H9 (cell line): ENCODE data around the gene SLC35B1. TPM values are rescaled to one million over a fixed set of nuclear protein-coding genes. Genes with fewer than 3 reads are reported as not detected.

Source experiments
- DNase-seq: peaks from one replicate; pipeline ENCODE4 v3.0.0-alpha.2; 2017
- H2AFZ ChIP-seq: one replicate; pipeline ENCODE4 v1.6.1; 2013; ENCODE audit warnings: mild to moderate bottlenecking, low read length, control low read depth, moderate library complexity
- H2AK5ac ChIP-seq: 2 replicates; pipeline ENCODE4 v1.6.1; 2013; ENCODE audit warnings: low read length, control low read depth, mixed read lengths; ENCODE audit not compliant: insufficient read length
- H2BK120ac ChIP-seq: one replicate; pipeline ENCODE4 v1.6.1; 2013; ENCODE audit warnings: low read depth, mild to moderate bottlenecking, low read length, control low read depth, inconsistent platforms; ENCODE audit not compliant: poor library complexity, severe bottlenecking
- H2BK12ac ChIP-seq: 2 replicates; pipeline ENCODE4 v1.6.1; 2013; ENCODE audit warnings: low read length, control low read depth, mixed read lengths, low read depth; ENCODE audit not compliant: insufficient read length
- H2BK15ac ChIP-seq: 2 replicates; pipeline ENCODE4 v1.6.1; 2013; ENCODE audit warnings: low read depth, low read length, control low read depth
- H2BK20ac ChIP-seq: one replicate; pipeline ENCODE4 v1.6.1; 2013; ENCODE audit warnings: low read depth, mild to moderate bottlenecking, low read length, control low read depth, inconsistent platforms; ENCODE audit not compliant: poor library complexity, severe bottlenecking
- H2BK5ac ChIP-seq: 2 replicates; pipeline ENCODE4 v1.6.1; 2013; ENCODE audit warnings: low read length, control low read depth, mixed read lengths; ENCODE audit not compliant: insufficient read length
- H3K14ac ChIP-seq: 2 replicates; pipeline ENCODE4 v1.6.1; 2013; ENCODE audit warnings: low read length, control low read depth; ENCODE audit not compliant: insufficient read depth
- H3K18ac ChIP-seq: 2 replicates; pipeline ENCODE4 v1.6.1; 2013; ENCODE audit warnings: low read depth, mild to moderate bottlenecking, mixed read lengths, low read length, control low read depth; ENCODE audit not compliant: insufficient read length
- H3K23ac ChIP-seq: 2 replicates; pipeline ENCODE4 v1.6.1; 2013; ENCODE audit warnings: low read length, control low read depth, mixed read lengths, low read depth; ENCODE audit not compliant: insufficient read length
- H3K23me2 ChIP-seq: 2 replicates; pipeline ENCODE4 v1.6.1; 2013; ENCODE audit warnings: low read depth, mild to moderate bottlenecking, mixed read lengths, low read length, control low read depth; ENCODE audit not compliant: insufficient read length, poor library complexity, severe bottlenecking
- H3K27ac ChIP-seq: 2 replicates; pipeline ENCODE4 v1.5.1; 2013; ENCODE audit warnings: low read length, control low read depth, mixed read lengths, low read depth; ENCODE audit not compliant: insufficient read length
- H3K27me3 ChIP-seq: 2 replicates; pipeline ENCODE4 v1.6.1; 2013; ENCODE audit warnings: low read length, control low read depth, inconsistent platforms; ENCODE audit not compliant: insufficient read depth
- H3K4ac ChIP-seq: 2 replicates; pipeline ENCODE4 v1.6.1; 2013; ENCODE audit warnings: low read depth, mild to moderate bottlenecking, control low read depth, inconsistent platforms, low read length, moderate library complexity
- H3K4me1 ChIP-seq: 2 replicates; pipeline ENCODE4 v1.6.1; 2013; ENCODE audit warnings: low read length, control low read depth, inconsistent platforms; ENCODE audit not compliant: insufficient read depth
- H3K4me2 ChIP-seq: 2 replicates; pipeline ENCODE4 v1.6.1; 2013; ENCODE audit warnings: low read length, control low read depth, mixed read lengths; ENCODE audit not compliant: insufficient read length, insufficient read depth
- H3K56ac ChIP-seq: 2 replicates; pipeline ENCODE4 v1.6.1; 2013; ENCODE audit warnings: low read depth, mild to moderate bottlenecking, mixed read lengths, low read length, control low read depth; ENCODE audit not compliant: insufficient read length
- H3K79me1 ChIP-seq: 2 replicates; pipeline ENCODE4 v1.6.1; 2013; ENCODE audit warnings: low read depth, mild to moderate bottlenecking, moderate library complexity, low read length, control low read depth, inconsistent platforms; ENCODE audit not compliant: insufficient read depth, poor library complexity, severe bottlenecking
- H3K79me2 ChIP-seq: 2 replicates; pipeline ENCODE4 v1.6.1; 2013; ENCODE audit warnings: low read length, control low read depth, inconsistent platforms; ENCODE audit not compliant: insufficient read depth
- H3K9ac ChIP-seq: 2 replicates; pipeline ENCODE4 v1.6.1; 2013; ENCODE audit warnings: low read length, control low read depth, mixed read lengths; ENCODE audit not compliant: insufficient read length; ENCODE audit errors: extremely low read depth
- H3K9me3 ChIP-seq: one replicate; pipeline ENCODE4 v1.6.1; 2013; ENCODE audit warnings: low read depth, low read length, inconsistent platforms; ENCODE audit not compliant: control insufficient read depth
- H3T11ph ChIP-seq: one replicate; pipeline ENCODE4 v1.6.1; 2013; ENCODE audit warnings: mild to moderate bottlenecking, low read length, control low read depth, inconsistent platforms
- H4K20me1 ChIP-seq: one replicate; pipeline ENCODE4 v1.6.1; 2013; ENCODE audit not compliant: control insufficient read depth, insufficient read length, insufficient read depth
- H4K5ac ChIP-seq: 2 replicates; pipeline ENCODE4 v1.6.1; 2013; ENCODE audit warnings: low read depth, mild to moderate bottlenecking, mixed read lengths, low read length, control low read depth; ENCODE audit not compliant: insufficient read length
- H4K8ac ChIP-seq: replicated peaks from 2 replicates; pipeline ENCODE4 v1.6.1; 2013; ENCODE audit warnings: low read length, control low read depth, mixed read lengths, low read depth; ENCODE audit not compliant: insufficient read length
- H4K91ac ChIP-seq: 2 replicates; pipeline ENCODE4 v1.6.1; 2013; ENCODE audit warnings: low read depth, mild to moderate bottlenecking, moderate library complexity, mixed read lengths, low read length, control low read depth; ENCODE audit not compliant: insufficient read length
- H3K27ac Mint-ChIP-seq, 3 experiments: 2 replicates in 2 of 3; 3 replicates in 1 of 3; pipeline ENCODE4 v1.8.0; 2020 to 2021; ENCODE audit warnings: mixed read lengths in 3 of 3, mild to moderate bottlenecking in 1 of 3, moderate library complexity in 1 of 3
- H3K27me3 Mint-ChIP-seq: 2 replicates; pipeline ENCODE4 v1.8.0; 2021; ENCODE audit warnings: low read depth, mild to moderate bottlenecking, moderate library complexity, mixed read lengths
- H3K36me3 Mint-ChIP-seq, 3 experiments: 2 replicates in 2 of 3; 3 replicates in 1 of 3; pipeline ENCODE4 v1.8.0; 2020 to 2021; ENCODE audit warnings: low read depth in 3 of 3, mixed read lengths in 3 of 3; ENCODE audit not compliant: insufficient read depth in 1 of 3
- H3K4me1 Mint-ChIP-seq, 2 experiments: 2 replicates each; pipeline ENCODE4 v1.8.0; 2020; ENCODE audit warnings: mixed read lengths in 2 of 2
- H3K4me3 Mint-ChIP-seq, 2 experiments: 2 replicates in 1 of 2; 3 replicates in 1 of 2; pipeline ENCODE4 v1.8.0; 2020 to 2021; ENCODE audit warnings: mild to moderate bottlenecking in 2 of 2, mixed read lengths in 2 of 2, moderate library complexity in 1 of 2
- H3K9me3 Mint-ChIP-seq, 2 experiments: 2 replicates in 1 of 2; 3 replicates in 1 of 2; pipeline ENCODE4 v1.8.0; 2020; ENCODE audit warnings: mild to moderate bottlenecking in 2 of 2, mixed read lengths in 2 of 2, moderate library complexity in 1 of 2
- WGBS: extraction: QIAGEN DNeasy Blood & Tissue Kit; methylation state at CpG from one replicate; pipeline ENCODE4 v1.1.7; 2013; ENCODE audit warnings: missing lambda C conversion rate, low lambda C conversion rate, mixed read lengths; ENCODE audit not compliant: insufficient read length; ENCODE audit errors: extremely low coverage; 5-methylcytosine and 5-hydroxymethylcytosine counted together
- total RNA-seq: library from RNA; stranded (reverse); gene quantifications from 2 replicates; pipeline ENCODE4 v1.2.1, GENCODE V29; 2021
- TF ChIP-seq, protein P1 (sequence below): fragments of 200-600 bp; sonication (generic); conservative IDR thresholded peaks from 3 replicates; pipeline ENCODE4 v1.8.0; 2021; ENCODE audit warnings: antibody characterized with exemption, mild to moderate bottlenecking

SLC35B1 gene
- total RNA-seq, 1 experiment from 2014 or later, result 58.9 TPM

DNA sequence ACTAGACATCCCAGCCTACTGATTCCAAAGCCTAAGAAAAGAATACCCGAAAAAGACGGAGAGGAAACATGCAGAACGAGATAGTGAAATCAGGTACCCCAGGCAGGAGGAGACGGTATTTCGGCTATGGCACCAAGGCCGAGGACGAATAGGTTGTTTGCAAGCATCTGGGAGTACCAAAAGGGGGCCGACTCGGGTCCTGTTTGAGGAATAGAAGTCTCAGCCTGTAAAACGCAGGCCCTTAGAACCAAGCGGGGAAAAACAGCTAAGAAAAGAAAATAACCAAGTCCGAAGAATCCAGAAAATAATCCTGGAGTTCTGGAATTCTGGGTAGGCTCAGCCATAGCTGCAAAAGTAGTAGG is 537 bp downstream of the SLC35B1 start:
- Mint-ChIP-seq H3K4me1 (peaks cover 10 to 14% of the 10 kb centered on the region in 2 experiments), H3K27ac (peak overlapping the region; percentile 99 to 100 (median 100); a peak in 6 of 7 replicates), H3K36me3 (peaks cover 16 to 41% (median 37%) of the 10 kb centered on the region in 3 experiments; a peak in 5 of 7 replicates), H3K9me3 (no peaks in the 10 kb centered on the region), H3K4me3 (peak overlapping the region; percentile 89 to 94), H3K27me3 (no peaks in the 10 kb centered on the region)
- TF ChIP-seq, protein P1, sequence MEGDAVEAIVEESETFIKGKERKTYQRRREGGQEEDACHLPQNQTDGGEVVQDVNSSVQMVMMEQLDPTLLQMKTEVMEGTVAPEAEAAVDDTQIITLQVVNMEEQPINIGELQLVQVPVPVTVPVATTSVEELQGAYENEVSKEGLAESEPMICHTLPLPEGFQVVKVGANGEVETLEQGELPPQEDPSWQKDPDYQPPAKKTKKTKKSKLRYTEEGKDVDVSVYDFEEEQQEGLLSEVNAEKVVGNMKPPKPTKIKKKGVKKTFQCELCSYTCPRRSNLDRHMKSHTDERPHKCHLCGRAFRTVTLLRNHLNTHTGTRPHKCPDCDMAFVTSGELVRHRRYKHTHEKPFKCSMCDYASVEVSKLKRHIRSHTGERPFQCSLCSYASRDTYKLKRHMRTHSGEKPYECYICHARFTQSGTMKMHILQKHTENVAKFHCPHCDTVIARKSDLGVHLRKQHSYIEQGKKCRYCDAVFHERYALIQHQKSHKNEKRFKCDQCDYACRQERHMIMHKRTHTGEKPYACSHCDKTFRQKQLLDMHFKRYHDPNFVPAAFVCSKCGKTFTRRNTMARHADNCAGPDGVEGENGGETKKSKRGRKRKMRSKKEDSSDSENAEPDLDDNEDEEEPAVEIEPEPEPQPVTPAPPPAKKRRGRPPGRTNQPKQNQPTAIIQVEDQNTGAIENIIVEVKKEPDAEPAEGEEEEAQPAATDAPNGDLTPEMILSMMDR, result no peak
- H3K23ac ChIP-seq, result no peak overlapping the region
- no peaks in the 10 kb centered on the region for H4K20me1 ChIP-seq
- no peak overlapping the region for H2BK120ac ChIP-seq
- H2BK12ac ChIP-seq, result no peak overlapping the region
- H3K9ac ChIP-seq, result peak overlapping the region; percentile 71
- peaks cover 4% of the 10 kb centered on the region for H3K23me2 ChIP-seq
- H3K79me2 ChIP-seq, result peaks cover 3% of the 10 kb centered on the region; the same call in 1 of the 2 replicates
- H4K5ac ChIP-seq, result no peak overlapping the region
- no peak overlapping the region for H2BK5ac ChIP-seq
- no peaks in the 10 kb centered on the region for H3K9me3 ChIP-seq
- no peak overlapping the region for H3K56ac ChIP-seq
- H3K27me3 ChIP-seq, result no peaks in the 10 kb centered on the region
- H3T11ph ChIP-seq, result no peak overlapping the region
- H3K4me1 ChIP-seq, result no peaks in the 10 kb centered on the region
- H2BK20ac ChIP-seq, result no peak overlapping the region
- no peaks in the 10 kb centered on the region for H3K79me1 ChIP-seq
- H4K8ac ChIP-seq, result no peak overlapping the region
- H3K27ac ChIP-seq, result no peak overlapping the region
- H3K4me2 ChIP-seq, result peak overlapping the region; percentile 94
- DNase-seq, result no peak
- H4K91ac ChIP-seq, result no peak overlapping the region
- no peak overlapping the region for H2AK5ac ChIP-seq
- no peak overlapping the region for H2BK15ac ChIP-seq
- H3K4ac ChIP-seq, result no peak overlapping the region
- H2AFZ ChIP-seq, result no peak overlapping the region
- H3K14ac ChIP-seq, result no peak overlapping the region
- WGBS, result no CpG with 5 or more reads among the region's 12 CpGs
- H3K18ac ChIP-seq, result no peak overlapping the region
